Measurements from ENCODE around the gene ZNF66.
"Not testable (repeated sequence)": the region's sequence is repeated elsewhere in the genome, so short reads cannot be mapped to it uniquely, and the experiment has no call there.

Gene ZNF66

DNA sequence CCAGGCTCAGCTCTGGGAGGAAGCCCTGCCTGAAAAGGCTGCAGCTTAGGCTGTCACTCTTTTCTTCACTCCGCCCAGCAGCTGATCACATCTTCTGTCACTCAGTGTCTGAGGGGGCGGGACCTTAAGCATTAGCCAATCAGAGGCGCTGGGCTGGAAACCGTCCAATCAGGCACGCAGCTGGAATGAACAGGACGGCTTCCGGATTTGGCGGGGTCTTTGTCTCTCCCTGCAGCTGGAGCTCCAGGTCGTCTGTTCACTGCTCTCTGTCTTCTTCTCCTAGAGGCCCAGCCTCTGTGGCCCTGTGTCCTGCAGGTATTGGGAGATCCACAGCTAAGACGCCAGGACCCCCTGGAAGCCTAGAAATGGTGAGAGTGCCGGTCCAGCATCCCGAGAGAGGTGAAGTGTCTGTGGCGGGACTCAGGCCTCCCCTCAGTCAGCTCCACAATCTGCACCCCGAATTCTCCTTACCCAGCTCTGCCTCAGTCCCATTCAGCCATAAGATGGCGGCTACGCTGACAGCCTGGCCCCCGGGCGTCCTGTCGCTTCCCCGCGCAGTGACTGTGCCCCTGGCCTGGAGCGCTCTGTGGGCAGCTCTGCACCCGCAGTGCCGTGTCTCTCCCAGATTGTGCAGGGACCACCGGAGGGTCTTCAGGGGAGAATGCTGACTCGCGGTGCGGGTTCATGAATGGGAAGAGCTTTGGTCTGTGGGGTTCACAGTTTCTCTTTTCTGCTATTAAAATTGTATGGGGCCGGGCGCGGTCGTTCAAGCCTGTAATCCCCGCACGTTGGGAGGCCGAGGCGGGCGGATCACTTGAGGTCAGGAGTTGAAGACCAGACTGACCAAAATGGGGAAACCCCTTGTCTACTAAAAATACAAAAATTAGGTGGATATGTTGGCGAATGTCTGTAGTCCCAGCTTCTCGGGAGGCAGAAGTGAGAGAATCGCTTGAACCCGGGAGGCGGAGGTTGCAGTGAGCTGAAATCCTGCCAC is at the start of gene ZNF66:
TSS of gene ZNF66 (plus strand) at position 222 of the 994 bp plus-strand sequence. CDS start at position 366, 144 bp downstream.
- peak; percentile 98 for DNase-seq (ENCODE audit: low read depth)

DNA sequence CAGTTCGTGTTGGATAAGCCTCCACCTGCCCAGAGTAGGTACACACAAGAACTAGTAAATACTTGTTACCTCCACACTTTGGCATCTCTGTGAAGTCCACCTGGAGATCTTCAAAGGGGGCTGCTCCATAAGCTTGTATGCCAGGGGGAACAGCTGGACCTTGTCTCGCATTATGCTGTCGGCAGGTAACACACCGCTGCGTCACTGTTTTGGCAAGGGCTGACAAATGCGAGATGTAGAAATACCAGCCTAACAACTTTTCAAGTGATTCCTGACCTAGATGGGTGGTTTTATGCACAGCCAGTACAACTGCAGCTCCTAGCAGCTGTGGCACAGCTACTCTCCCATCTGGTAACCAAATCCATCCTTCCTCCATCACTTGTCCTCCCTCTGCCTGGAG is 25.9 kb upstream of the ZNF66 start:
- not testable (repeated sequence) for DNase-seq (ENCODE audit: low read depth)

DNA sequence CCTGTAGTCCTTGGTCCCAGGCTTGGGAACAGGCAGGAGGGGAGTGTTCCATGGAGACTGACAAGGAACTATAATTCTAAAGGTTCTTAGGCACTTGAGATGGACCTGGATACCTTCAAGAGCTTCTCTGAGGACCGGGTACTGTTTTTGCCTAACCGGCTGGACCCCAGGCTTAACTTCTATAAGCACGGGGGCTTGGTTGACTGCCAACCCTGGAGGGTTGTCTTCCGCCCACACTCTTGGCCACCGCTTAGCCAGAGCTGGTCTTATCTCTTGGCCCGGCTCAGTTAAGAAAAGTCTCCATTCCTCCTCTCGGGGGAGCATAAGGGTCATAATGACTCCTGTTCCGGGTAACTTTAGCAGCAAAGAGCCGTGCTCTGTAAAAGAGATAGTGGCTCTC is 23.8 kb upstream of the ZNF66 start:
- not testable (repeated sequence) for DNase-seq (ENCODE audit: low read depth)

GRCh38 chr19:20769225-20769736 is 6.8 kb upstream of the ZNF66 start:
- not testable (repeated sequence) for DNase-seq (ENCODE audit: low read depth)

DNA sequence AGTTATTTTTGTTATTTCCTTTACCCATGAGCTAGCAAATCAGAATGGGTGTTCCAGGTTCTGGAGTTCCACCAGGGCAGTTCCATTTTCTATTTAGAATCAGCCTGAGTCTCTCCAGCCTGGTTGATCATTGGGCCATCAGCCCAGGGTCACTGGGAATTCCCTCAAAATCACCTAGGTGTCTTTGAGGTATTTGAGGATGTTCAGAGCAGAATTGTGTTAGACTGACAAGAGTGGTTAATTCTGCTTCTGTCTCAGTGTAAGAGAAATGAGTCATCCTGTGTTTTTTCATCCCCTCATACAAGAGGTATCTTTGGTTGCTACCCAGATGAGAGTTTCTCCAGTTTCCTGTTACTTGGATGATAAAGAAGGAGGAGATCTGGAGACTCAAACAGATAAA is 11.7 kb downstream of the ZNF66 start:
- DNase-seq (ENCODE audit: low read depth): peak; percentile 4

DNA sequence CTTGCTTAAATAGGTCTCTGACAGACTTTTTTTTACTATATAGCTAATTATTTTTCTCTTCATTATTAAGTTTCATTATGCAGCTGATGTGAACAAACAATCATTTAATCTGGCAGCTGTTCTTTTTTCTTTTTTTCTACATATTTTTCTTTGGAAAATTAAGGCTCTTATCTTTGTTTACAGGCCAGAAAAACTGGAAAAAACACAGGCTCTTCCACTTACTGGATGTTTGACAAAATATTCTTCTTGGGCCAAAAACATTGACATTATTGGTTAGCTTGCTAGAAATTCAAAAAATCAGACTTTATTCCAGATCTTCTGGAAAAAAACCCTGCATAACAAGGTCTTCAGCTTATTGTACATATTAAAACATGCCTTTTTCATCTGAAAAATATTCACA is 15.7 kb downstream of the ZNF66 start:
- no peak for DNase-seq (ENCODE audit: low read depth)

GRCh38 chr19:20806311-20807262 is 30.5 kb downstream of the ZNF66 start:
- DNase-seq (ENCODE audit: low read depth): not testable (repeated sequence)

- DNase-seq (ENCODE audit: low read depth): peak; percentile 15
These were observed 64.3 kb downstream of the ZNF66 start for GRCh38 chr19:20840371-20840770.
